ENCODE results near the gene RNF220. TPM values are rescaled to one million over a fixed set of nuclear protein-coding genes. Genes with fewer than 3 reads are reported as not detected.

The RNF220 gene
- polyA plus RNA-seq, 1 donor from 2014 or later = 142 TPM

- Histone ChIP-seq H3K79me2 (replicated peaks; ENCODE audit: insufficient read depth, low read length) (no peaks in the 10 kb centered on the region), H3K4me2 (ENCODE audit: low read length) (no peak overlapping the region), H3K9me2 (ENCODE audit: insufficient read depth, low read length) (no peaks in the 10 kb centered on the region), H3K9ac (ENCODE audit: low read length) (no peak overlapping the region), H3K4me3 (ENCODE audit: low read length) (no peak overlapping the region), H3K27me3 (ENCODE audit: insufficient read depth, low read depth, low read length) (no peaks in the 10 kb centered on the region), H3K9me3 (ENCODE audit: low read length) (no peaks in the 10 kb centered on the region), H3K27ac (ENCODE audit: low read length) (no peak overlapping the region), H3F3A (ENCODE audit: insufficient read depth, low read length, poor library complexity, severe bottlenecking) (no peaks in the 10 kb centered on the region), H2AFZ (ENCODE audit: low read depth, low read length) (no peak overlapping the region), H4K20me1 (ENCODE audit: insufficient read depth) (no peaks in the 10 kb centered on the region), H3K36me3 (ENCODE audit: insufficient read depth, low read length) (no peaks in the 10 kb centered on the region)
- TF ChIP-seq EZH2 (IDR thresholded peaks at IDR 0.05; ENCODE audit: borderline replicate concordance, insufficient read depth, low read length, poor library complexity, severe bottlenecking) (no peak), EP300 (conservative IDR thresholded peaks at IDR 0.05; ENCODE audit: poor library complexity, severe bottlenecking) (no peak), CTCF (IDR thresholded peaks at IDR 0.05; ENCODE audit: poor library complexity, severe bottlenecking) (no peak), SMC3 (conservative IDR thresholded peaks at IDR 0.05; ENCODE audit: poor library complexity) (no peak), MXI1 (conservative IDR thresholded peaks at IDR 0.05; ENCODE audit: poor library complexity, severe bottlenecking) (no peak), TAF1 (IDR thresholded peaks at IDR 0.05; ENCODE audit: low read depth) (no peak), POLR2AphosphoS5 (IDR thresholded peaks at IDR 0.05) (no peak), REST (IDR thresholded peaks at IDR 0.05; ENCODE audit: borderline replicate concordance) (no peak)
Observed at GRCh38 chr1:44588551-44589210, 183.6 kb downstream of the RNF220 start.

GRCh38 chr1:44590475-44590874, 185.4 kb downstream of the RNF220 start:
- H3K9me3 ChIP-seq (ENCODE audit: low read length) = no peaks in the 10 kb centered on the region
- no peaks in the 10 kb centered on the region for H4K20me1 ChIP-seq (ENCODE audit: insufficient read depth)
- no peaks in the 10 kb centered on the region for H3K9me2 ChIP-seq (ENCODE audit: insufficient read depth, low read length)
- H3K4me3 ChIP-seq (ENCODE audit: low read length) = no peak overlapping the region
- H2AFZ ChIP-seq (ENCODE audit: low read depth, low read length) = no peak overlapping the region
- no peak overlapping the region for H3K4me2 ChIP-seq (ENCODE audit: low read length)
- no peak overlapping the region for H3K9ac ChIP-seq (ENCODE audit: low read length)
- no peaks in the 10 kb centered on the region for H3K36me3 ChIP-seq (ENCODE audit: insufficient read depth, low read length)
- H3F3A ChIP-seq (ENCODE audit: insufficient read depth, low read length, poor library complexity, severe bottlenecking) = no peaks in the 10 kb centered on the region
- H3K27ac ChIP-seq (ENCODE audit: low read length) = no peak overlapping the region
- H3K79me2 ChIP-seq (replicated peaks; ENCODE audit: insufficient read depth, low read length) = no peaks in the 10 kb centered on the region
- no peak for TF ChIP-seq POLR2AphosphoS5 (IDR thresholded peaks at IDR 0.05)
- TF ChIP-seq SMC3 (conservative IDR thresholded peaks at IDR 0.05; ENCODE audit: poor library complexity) = no peak
- TF ChIP-seq REST (IDR thresholded peaks at IDR 0.05; ENCODE audit: borderline replicate concordance) = no peak
- no peak for TF ChIP-seq RAD21 (conservative IDR thresholded peaks at IDR 0.05)
- no peak for TF ChIP-seq EP300 (conservative IDR thresholded peaks at IDR 0.05; ENCODE audit: poor library complexity, severe bottlenecking)
- no peak for TF ChIP-seq MXI1 (conservative IDR thresholded peaks at IDR 0.05; ENCODE audit: poor library complexity, severe bottlenecking)
- TF ChIP-seq TAF1 (IDR thresholded peaks at IDR 0.05; ENCODE audit: low read depth) = no peak
- TF ChIP-seq CTCF (IDR thresholded peaks at IDR 0.05; ENCODE audit: poor library complexity, severe bottlenecking) = no peak
- no peak for TF ChIP-seq EZH2 (IDR thresholded peaks at IDR 0.05; ENCODE audit: borderline replicate concordance, insufficient read depth, low read length, poor library complexity, severe bottlenecking)
- no peaks in the 10 kb centered on the region for H3K27me3 ChIP-seq (ENCODE audit: insufficient read depth, low read depth, low read length)
